ENCODE measurements around the gene LZTR1. TPM values are rescaled to one million over a fixed set of nuclear protein-coding genes. Genes with fewer than 3 reads are reported as not detected.
A peak's percentile ranks its signal among the peaks of the same experiment; 100 is the strongest.

The LZTR1 gene
- total RNA-seq, 1 donor from 2014 or later, result 51.6 TPM

DNA sequence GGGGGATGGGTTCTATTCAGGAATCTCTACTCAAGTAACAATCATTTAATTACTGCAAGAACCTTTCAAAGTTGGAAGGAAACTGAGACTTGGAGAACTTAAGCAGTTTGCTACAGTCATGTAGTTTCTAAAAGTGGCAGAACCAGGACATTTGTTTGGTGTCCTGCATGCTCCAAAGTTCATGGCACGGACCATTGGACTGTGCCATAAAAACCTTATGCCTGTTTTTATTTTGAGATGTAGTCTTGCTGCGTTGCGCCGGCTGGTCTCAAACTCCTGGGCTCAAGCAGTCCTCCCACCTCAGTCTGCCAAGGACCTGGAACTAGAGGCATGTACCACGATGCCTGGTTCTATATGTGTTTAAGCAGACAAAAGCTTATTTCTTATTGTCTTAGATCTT, 33.6 kb upstream of the LZTR1 start:
- no peaks in the 10 kb centered on the region for H3K27me3 ChIP-seq (ENCODE audit: low read depth)
- ATAC-seq (no peak), DNase-seq (no peak)
- peaks cover 45% of the 10 kb centered on the region for H3K36me3 ChIP-seq
- intact Hi-C loops (cut with DNase I), result no loop called here
- no peak overlapping the region for H3K27ac ChIP-seq
- no peaks in the 10 kb centered on the region for H3K9me3 ChIP-seq
- peaks cover 33% of the 10 kb centered on the region for H3K4me1 ChIP-seq
- no peak overlapping the region for H3K4me3 ChIP-seq
- TF ChIP-seq, protein P1, sequence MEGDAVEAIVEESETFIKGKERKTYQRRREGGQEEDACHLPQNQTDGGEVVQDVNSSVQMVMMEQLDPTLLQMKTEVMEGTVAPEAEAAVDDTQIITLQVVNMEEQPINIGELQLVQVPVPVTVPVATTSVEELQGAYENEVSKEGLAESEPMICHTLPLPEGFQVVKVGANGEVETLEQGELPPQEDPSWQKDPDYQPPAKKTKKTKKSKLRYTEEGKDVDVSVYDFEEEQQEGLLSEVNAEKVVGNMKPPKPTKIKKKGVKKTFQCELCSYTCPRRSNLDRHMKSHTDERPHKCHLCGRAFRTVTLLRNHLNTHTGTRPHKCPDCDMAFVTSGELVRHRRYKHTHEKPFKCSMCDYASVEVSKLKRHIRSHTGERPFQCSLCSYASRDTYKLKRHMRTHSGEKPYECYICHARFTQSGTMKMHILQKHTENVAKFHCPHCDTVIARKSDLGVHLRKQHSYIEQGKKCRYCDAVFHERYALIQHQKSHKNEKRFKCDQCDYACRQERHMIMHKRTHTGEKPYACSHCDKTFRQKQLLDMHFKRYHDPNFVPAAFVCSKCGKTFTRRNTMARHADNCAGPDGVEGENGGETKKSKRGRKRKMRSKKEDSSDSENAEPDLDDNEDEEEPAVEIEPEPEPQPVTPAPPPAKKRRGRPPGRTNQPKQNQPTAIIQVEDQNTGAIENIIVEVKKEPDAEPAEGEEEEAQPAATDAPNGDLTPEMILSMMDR (IDR thresholded peaks at IDR 0.05), result no peak

GRCh38 chr22:20948989-20949388, 33.1 kb upstream of the LZTR1 start:
- ATAC-seq (no peak), DNase-seq (no peak)
- peaks cover 33% of the 10 kb centered on the region for H3K4me1 ChIP-seq
- H3K27me3 ChIP-seq (ENCODE audit: low read depth), result no peaks in the 10 kb centered on the region
- intact Hi-C loops (cut with DNase I), result no loop called here
- H3K36me3 ChIP-seq, result peaks cover 50% of the 10 kb centered on the region
- no peaks in the 10 kb centered on the region for H3K9me3 ChIP-seq
- no peak overlapping the region for H3K4me3 ChIP-seq
- TF ChIP-seq, protein P1 (IDR thresholded peaks at IDR 0.05), result no peak
- no peak overlapping the region for H3K27ac ChIP-seq

DNA sequence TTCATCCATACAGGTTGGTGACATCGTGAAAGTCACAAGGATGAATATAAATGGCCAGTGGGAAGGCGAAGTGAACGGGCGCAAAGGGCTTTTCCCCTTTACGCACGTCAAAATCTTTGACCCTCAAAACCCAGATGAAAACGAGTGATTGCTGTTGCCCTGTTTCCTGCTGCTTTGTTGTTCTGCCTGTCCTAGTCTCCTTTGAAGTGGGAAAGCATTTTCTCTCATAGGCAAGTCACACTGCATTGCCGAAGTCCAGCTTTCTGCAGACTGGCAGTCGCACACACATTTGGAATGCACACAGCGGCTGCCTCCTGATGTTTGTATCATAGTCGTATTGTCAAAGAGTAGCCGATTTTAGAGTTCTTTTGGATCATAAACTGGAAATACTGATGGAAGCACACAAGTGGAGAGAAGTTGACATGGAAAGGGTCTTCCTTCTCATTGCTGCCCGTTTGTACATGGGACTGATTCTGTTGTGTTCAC, 32.4 kb upstream of the LZTR1 start:
- TF ChIP-seq, protein P1 (IDR thresholded peaks at IDR 0.05), result no peak
- Histone ChIP-seq H3K27me3 (ENCODE audit: low read depth) (no peaks in the 10 kb centered on the region), H3K36me3 (peaks cover 52% of the 10 kb centered on the region), H3K9me3 (no peaks in the 10 kb centered on the region), H3K4me1 (peaks cover 26% of the 10 kb centered on the region), H3K4me3 (no peak overlapping the region), H3K27ac (no peak overlapping the region)
- ATAC-seq, result no peak
- no peak for DNase-seq
- intact Hi-C loops (cut with DNase I), result no loop called here

GRCh38 chr22:20951151-20951931, 30.8 kb upstream of the LZTR1 start:
- intact Hi-C loops (cut with DNase I), result no loop called here
- H3K27me3 ChIP-seq (ENCODE audit: low read depth), result no peaks in the 10 kb centered on the region
- TF ChIP-seq, protein P1 (IDR thresholded peaks at IDR 0.05), result no peak
- ATAC-seq (no peak), DNase-seq (no peak)
- no peaks in the 10 kb centered on the region for H3K9me3 ChIP-seq
- H3K4me3 ChIP-seq, result no peak overlapping the region
- peaks cover 13% of the 10 kb centered on the region for H3K4me1 ChIP-seq
- H3K36me3 ChIP-seq, result peaks cover 52% of the 10 kb centered on the region
- no peak overlapping the region for H3K27ac ChIP-seq

DNA sequence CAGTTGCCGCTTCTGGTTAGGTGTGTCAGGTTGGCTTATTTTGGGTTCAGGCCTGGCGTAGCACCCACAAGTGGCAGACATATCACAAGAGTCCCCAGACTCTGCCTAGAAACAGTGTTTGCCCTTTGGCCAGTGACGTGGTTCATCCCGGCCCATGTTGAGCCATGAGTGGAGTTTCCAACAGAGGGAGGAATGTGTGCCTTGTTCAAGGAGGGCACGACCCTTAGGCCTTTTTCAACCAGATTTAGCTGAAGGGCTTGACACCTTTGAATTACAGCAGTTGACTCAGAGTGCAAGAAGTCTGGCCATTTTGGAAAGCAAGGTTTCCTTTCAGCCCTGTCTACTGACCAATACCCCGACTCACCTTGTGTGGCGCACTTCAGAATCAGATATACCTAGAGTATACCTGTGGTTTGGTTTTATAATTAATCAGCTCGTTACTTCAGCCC, 30.1 kb upstream of the LZTR1 start:
- intact Hi-C loops (cut with DNase I), result no loop called here
- DNase-seq, result no peak
- H3K27me3 ChIP-seq (ENCODE audit: low read depth), result no peaks in the 10 kb centered on the region
- H3K4me3 ChIP-seq, result no peak overlapping the region
- no peak overlapping the region for H3K27ac ChIP-seq
- H3K36me3 ChIP-seq, result peaks cover 52% of the 10 kb centered on the region
- TF ChIP-seq, protein P1 (IDR thresholded peaks at IDR 0.05), result no peak
- ATAC-seq, result peak; percentile 6 to 22
- no peaks in the 10 kb centered on the region for H3K9me3 ChIP-seq
- H3K4me1 ChIP-seq, result peaks cover 17% of the 10 kb centered on the region
